Neural cell (in vitro differentiated cells): ENCODE results near the gene RIPK1. TPM values are rescaled to one million over a fixed set of nuclear protein-coding genes. Genes with fewer than 3 reads are reported as not detected.

Source experiments
- H2AFZ ChIP-seq: fragments of 200-600, 300-800 bp; sonication (generic), shearing (Covaris generic); 2 replicates; pipeline ENCODE4 v1.6.0; 2014; ENCODE audit warnings: low read depth, mild to moderate bottlenecking, antibody characterized with exemption, low read length, moderate library complexity
- H3F3A ChIP-seq: fragments of 200-600 bp; shearing (Covaris generic); 2 replicates; pipeline ENCODE4 v1.6.1; 2016; ENCODE audit warnings: mild to moderate bottlenecking, moderate library complexity, mixed read lengths, antibody characterized with exemption, low read length; ENCODE audit not compliant: insufficient read depth, poor library complexity, severe bottlenecking
- H3K27ac ChIP-seq: fragments of 200-600, 300-800 bp; sonication (generic), shearing (Covaris generic); 2 replicates; pipeline ENCODE4 v1.5.1; 2014; ENCODE audit warnings: mild to moderate bottlenecking, low read length, moderate library complexity
- H3K27me3 ChIP-seq: fragments of 300-800, 200-600 bp; sonication (generic), shearing (Covaris generic); 2 replicates; pipeline ENCODE4 v1.6.0; 2014; ENCODE audit warnings: mild to moderate bottlenecking, low read depth, low read length, moderate library complexity; ENCODE audit not compliant: insufficient read depth
- H3K36me3 ChIP-seq: fragments of 300-800, 200-600 bp; sonication (generic), shearing (Covaris generic); 2 replicates; pipeline ENCODE4 v1.5.1; 2014; ENCODE audit warnings: mild to moderate bottlenecking, antibody characterized with exemption, low read length, moderate library complexity; ENCODE audit not compliant: insufficient read depth
- H3K4me2 ChIP-seq: fragments of 300-800, 200-600 bp; sonication (generic), shearing (Covaris generic); 2 replicates; pipeline ENCODE4 v1.6.0; 2014; ENCODE audit warnings: mild to moderate bottlenecking, low read length
- H3K4me3 ChIP-seq: fragments of 300-800, 200-600 bp; sonication (generic), shearing (Covaris generic); 2 replicates; pipeline ENCODE4 v1.5.1; 2014; ENCODE audit warnings: mild to moderate bottlenecking, low read length, moderate library complexity
- H3K79me2 ChIP-seq: fragments of 200-600 bp; shearing (Covaris generic); replicated peaks from 2 replicates; pipeline ENCODE4 v1.6.0; 2014; ENCODE audit warnings: mild to moderate bottlenecking, low read length, moderate library complexity; ENCODE audit not compliant: insufficient read depth
- H3K9ac ChIP-seq: fragments of 300-800, 200-600 bp; sonication (generic), shearing (Covaris generic); 2 replicates; pipeline ENCODE4 v1.6.1; 2016; ENCODE audit warnings: mild to moderate bottlenecking, low read length, mixed read lengths
- H3K9me2 ChIP-seq: fragments of 200-600 bp; shearing (Covaris generic); 2 replicates; pipeline ENCODE4 v1.6.1; 2016; ENCODE audit warnings: mild to moderate bottlenecking, low read length, mixed read lengths; ENCODE audit not compliant: insufficient read depth
- H3K9me3 ChIP-seq: fragments of 200-600, 300-800 bp; sonication (generic), shearing (Covaris generic); 2 replicates; pipeline ENCODE4 v1.6.1; 2016; ENCODE audit warnings: mild to moderate bottlenecking, mixed run types, low read length, moderate library complexity, mixed read lengths
- H4K20me1 ChIP-seq: fragments of 200-600 bp; shearing (Covaris generic); 2 replicates; pipeline ENCODE4 v1.6.1; 2016; ENCODE audit warnings: mild to moderate bottlenecking, mixed run types; ENCODE audit not compliant: insufficient read depth
- CTCF ChIP-seq: fragments of 450-650 bp; IDR thresholded peaks from 2 replicates; pipeline ENCODE4 v1.5.1; 2014; ENCODE audit warnings: antibody characterized with exemption, mild to moderate bottlenecking, moderate library complexity; ENCODE audit not compliant: poor library complexity, severe bottlenecking
- EP300 ChIP-seq: fragments of 450-650 bp; conservative IDR thresholded peaks from 2 replicates; pipeline ENCODE4 v1.6.1; 2014; ENCODE audit warnings: antibody characterized with exemption, mild to moderate bottlenecking, moderate library complexity; ENCODE audit not compliant: poor library complexity, severe bottlenecking
- EZH2 ChIP-seq: fragments of 200-600, 300-800 bp; shearing (Covaris generic), sonication (generic); IDR thresholded peaks from 2 replicates; pipeline ENCODE4 v1.6.1; 2014; ENCODE audit warnings: antibody characterized with exemption, low read length, borderline replicate concordance, mild to moderate bottlenecking; ENCODE audit not compliant: insufficient read depth, poor library complexity, severe bottlenecking
- MXI1 ChIP-seq: fragments of 450-650 bp; conservative IDR thresholded peaks from 2 replicates; pipeline ENCODE4 v1.6.1; 2014; ENCODE audit warnings: antibody characterized with exemption, mild to moderate bottlenecking; ENCODE audit not compliant: poor library complexity, severe bottlenecking
- POLR2AphosphoS5 ChIP-seq: IDR thresholded peaks from 2 replicates; pipeline ENCODE4 v1.6.1; 2012
- RAD21 ChIP-seq: fragments of 450-650 bp; conservative IDR thresholded peaks from 2 replicates; pipeline ENCODE4 v1.6.1; 2014; ENCODE audit warnings: antibody characterized with exemption, mild to moderate bottlenecking, moderate library complexity
- REST ChIP-seq: IDR thresholded peaks from 2 replicates; pipeline ENCODE4 v1.6.1; 2012; ENCODE audit warnings: borderline replicate concordance
- SMC3 ChIP-seq: fragments of 450-650 bp; conservative IDR thresholded peaks from 2 replicates; pipeline ENCODE4 v1.6.1; 2014; ENCODE audit warnings: antibody characterized with exemption, mild to moderate bottlenecking, moderate library complexity; ENCODE audit not compliant: poor library complexity
- TAF1 ChIP-seq: IDR thresholded peaks from 2 replicates; pipeline ENCODE4 v1.6.1; 2012; ENCODE audit warnings: low read depth
- polyA plus RNA-seq: library from polyadenylated mRNA; depleted of rRNA; stranded (reverse); fragments of >200 nt; gene quantifications from 2 replicates; pipeline ENCODE4 v1.2.3, GENCODE V29; 2014

The RIPK1 gene
- polyA plus RNA-seq, 1 donor from 2014 or later = 8.5 TPM

DNA sequence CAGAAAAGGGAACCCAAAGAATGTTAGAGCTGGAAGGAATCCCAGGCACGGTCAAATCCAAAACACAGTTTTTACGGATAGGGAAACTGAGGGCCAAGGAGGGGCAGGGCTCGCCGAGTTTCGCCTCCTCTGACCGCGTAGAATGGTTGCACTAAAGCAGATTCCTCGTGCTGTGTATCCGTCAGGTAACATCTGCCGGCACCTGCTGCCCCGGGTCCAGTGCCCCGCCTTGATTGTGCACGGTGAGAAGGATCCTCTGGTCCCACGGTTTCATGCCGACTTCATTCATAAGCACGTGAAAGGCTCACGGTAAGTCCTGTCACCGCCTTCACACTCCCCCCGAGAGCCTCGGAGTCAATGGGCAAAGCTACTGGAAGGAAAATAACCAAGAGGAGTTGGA is 71.9 kb downstream of the RIPK1 start (continued):
- no peak for TF ChIP-seq REST

DNA sequence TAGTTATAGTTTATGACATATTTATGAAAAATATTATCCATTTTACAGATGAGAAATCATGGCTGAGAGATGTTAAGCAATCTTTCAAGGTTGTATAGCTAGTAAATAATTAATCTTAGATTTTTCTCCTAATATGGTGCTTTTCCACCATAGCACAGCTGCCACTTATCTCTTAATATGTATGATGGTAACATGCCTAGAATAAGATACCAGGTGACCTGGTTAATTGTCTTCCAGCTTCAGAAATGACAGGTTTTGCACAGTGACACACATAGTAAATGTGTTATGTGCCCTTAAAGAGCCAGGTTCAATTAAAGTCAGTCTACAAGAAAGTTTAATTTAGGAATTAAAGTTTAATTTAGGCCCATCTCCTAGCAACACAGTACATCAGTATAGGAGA is 74.2 kb downstream of the RIPK1 start:
- Histone ChIP-seq H3K9ac (no peak overlapping the region), H3K36me3 (no peaks in the 10 kb centered on the region), H3K79me2 (no peaks in the 10 kb centered on the region), H2AFZ (no peak overlapping the region), H3K27me3 (no peaks in the 10 kb centered on the region), H3F3A (no peaks in the 10 kb centered on the region), H3K4me3 (no peak overlapping the region), H4K20me1 (no peaks in the 10 kb centered on the region), H3K9me2 (no peaks in the 10 kb centered on the region), H3K4me2 (no peak overlapping the region), H3K9me3 (no peaks in the 10 kb centered on the region), H3K27ac (no peak overlapping the region)
- no peak for TF ChIP-seq REST
- TF ChIP-seq EZH2 = no peak
- no peak for TF ChIP-seq POLR2AphosphoS5
- no peak for TF ChIP-seq RAD21
- no peak for TF ChIP-seq SMC3
- no peak for TF ChIP-seq EP300
- TF ChIP-seq MXI1 = no peak

DNA sequence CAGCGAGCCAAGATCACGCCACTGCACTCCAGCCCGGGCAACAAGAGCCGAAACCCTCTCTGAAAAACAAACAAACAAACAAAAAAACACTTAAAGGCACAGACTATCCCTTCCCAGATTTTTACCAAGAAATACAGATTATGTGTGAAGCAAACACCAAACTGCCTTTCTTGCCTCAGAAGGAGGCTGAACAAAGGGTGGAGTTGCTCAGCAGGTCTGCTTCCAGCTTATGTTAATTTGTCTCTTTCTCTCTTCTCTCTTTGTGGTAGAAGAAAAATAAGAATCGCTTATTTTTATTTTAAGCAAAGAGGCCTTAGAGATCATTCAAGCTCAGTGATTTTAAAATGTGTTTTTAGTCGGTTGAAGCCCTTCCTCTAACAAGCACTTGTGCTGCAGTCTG is 74.9 kb downstream of the RIPK1 start:
- H3K9me2 ChIP-seq = no peaks in the 10 kb centered on the region
- H3K4me3 ChIP-seq = no peak overlapping the region
- no peaks in the 10 kb centered on the region for H3K27me3 ChIP-seq
- H3K9me3 ChIP-seq = no peaks in the 10 kb centered on the region
- H3K79me2 ChIP-seq = no peaks in the 10 kb centered on the region
- no peaks in the 10 kb centered on the region for H4K20me1 ChIP-seq
- no peaks in the 10 kb centered on the region for H3F3A ChIP-seq
- TF ChIP-seq POLR2AphosphoS5 (no peak), EZH2 (no peak), RAD21 (no peak), REST (no peak), TAF1 (no peak), MXI1 (no peak), CTCF (no peak), EP300 (no peak), SMC3 (no peak)
- H3K27ac ChIP-seq = no peak overlapping the region
- no peaks in the 10 kb centered on the region for H3K36me3 ChIP-seq
- H3K4me2 ChIP-seq = no peak overlapping the region
- no peak overlapping the region for H3K9ac ChIP-seq
- no peak overlapping the region for H2AFZ ChIP-seq
